Measurements from ENCODE around the gene FOSL2. TPM values are rescaled to one million over a fixed set of nuclear protein-coding genes. Genes with fewer than 3 reads are reported as not detected.

FOSL2 gene
- total and polyA plus RNA-seq, 2 experiments from 2014 or later = 0.60 to 4.3 TPM

GRCh38 chr2:28457237-28457636 lies 64.6 kb downstream of the FOSL2 start:
- Histone ChIP-seq H3K9me2 (ENCODE audit: insufficient read depth) (no peaks in the 10 kb centered on the region), H3K27me3 (ENCODE audit: insufficient read depth) (no peaks in the 10 kb centered on the region), H3K4me1 (ENCODE audit: insufficient read depth) (no peaks in the 10 kb centered on the region), H3K79me2 (replicated peaks; ENCODE audit: insufficient read depth) (no peaks in the 10 kb centered on the region), H4K20me1 (replicated peaks; ENCODE audit: insufficient read depth) (no peaks in the 10 kb centered on the region), H3K4me3 (no peak overlapping the region), H3K4me2 (no peak overlapping the region), H3K36me3 (ENCODE audit: insufficient read depth) (no peaks in the 10 kb centered on the region), H3K27ac (ENCODE audit: low read depth) (no peak overlapping the region), H2AFZ (no peak overlapping the region), H3F3A (replicated peaks; ENCODE audit: low read depth) (no peaks in the 10 kb centered on the region)
- TF ChIP-seq CREB1 (CRISPR knock-in tag; IDR thresholded peaks at IDR 0.05; ENCODE audit: low read depth) = no peak
- peak; percentile 32 to 45; a peak in 3 of 4 replicates for TF ChIP-seq CTCF (conservative IDR thresholded peaks at IDR 0.05; ENCODE audit: low read depth in 2 of 2)
- Mint-ChIP-seq H3K36me3 (ENCODE audit: low read depth) (no peaks in the 10 kb centered on the region), H3K27ac (no peak overlapping the region), H3K4me3 (no peak overlapping the region), H3K4me1 (no peaks in the 10 kb centered on the region), H3K9me3 (0 out of 3 replicates have a peak, but pooled peaks cover 5% of the 10 kb centered on the region), H3K27me3 (ENCODE audit: insufficient read depth, low read depth, poor library complexity) (peaks cover 5% of the 10 kb centered on the region)
- peak; percentile 41 for DNase-seq (ENCODE audit: low spot score)
- ATAC-seq = peak; percentile 71

GRCh38 chr2:28461056-28461455 lies 68.4 kb downstream of the FOSL2 start:
- Histone ChIP-seq H3K79me2 (replicated peaks; ENCODE audit: insufficient read depth) (no peaks in the 10 kb centered on the region), H3K27me3 (ENCODE audit: insufficient read depth) (no peaks in the 10 kb centered on the region), H2AFZ (no peak overlapping the region), H3K4me3 (no peak overlapping the region), H3K4me2 (no peak overlapping the region), H3F3A (replicated peaks; ENCODE audit: low read depth) (no peaks in the 10 kb centered on the region), H3K4me1 (ENCODE audit: insufficient read depth) (no peaks in the 10 kb centered on the region), H3K36me3 (ENCODE audit: insufficient read depth) (no peaks in the 10 kb centered on the region), H4K20me1 (replicated peaks; ENCODE audit: insufficient read depth) (no peaks in the 10 kb centered on the region), H3K27ac (ENCODE audit: low read depth) (no peak overlapping the region), H3K9me2 (ENCODE audit: insufficient read depth) (0 out of 2 replicates have a peak, but pooled peaks cover 8% of the 10 kb centered on the region)
- no peak overlapping the region for H3K4me3 Mint-ChIP-seq
- DNase-seq (ENCODE audit: low spot score) = no peak
- no peak overlapping the region for H3K27ac Mint-ChIP-seq
- no peaks in the 10 kb centered on the region for H3K27me3 Mint-ChIP-seq (ENCODE audit: insufficient read depth, low read depth, poor library complexity)
- H3K36me3 Mint-ChIP-seq (ENCODE audit: low read depth) = no peaks in the 10 kb centered on the region
- H3K9me3 Mint-ChIP-seq = peaks cover 12% of the 10 kb centered on the region; the same call in 1 of the 3 replicates
- H3K4me1 Mint-ChIP-seq = no peaks in the 10 kb centered on the region
- TF ChIP-seq ZNF462 (CRISPR knock-in tag; IDR thresholded peaks at IDR 0.05) = no peak
- no peak for TF ChIP-seq ZNF114 (CRISPR knock-in tag; IDR thresholded peaks at IDR 0.05)
- TF ChIP-seq EZH2phosphoT487 (IDR thresholded peaks at IDR 0.05; ENCODE audit: unreplicated experiment) = no peak
- no peak for ATAC-seq
